Measurements from ENCODE around the gene STX10.
"Not testable (repeated sequence)": the region's sequence is repeated elsewhere in the genome, so short reads cannot be mapped to it uniquely, and the experiment has no call there.

STX10 gene

DNA sequence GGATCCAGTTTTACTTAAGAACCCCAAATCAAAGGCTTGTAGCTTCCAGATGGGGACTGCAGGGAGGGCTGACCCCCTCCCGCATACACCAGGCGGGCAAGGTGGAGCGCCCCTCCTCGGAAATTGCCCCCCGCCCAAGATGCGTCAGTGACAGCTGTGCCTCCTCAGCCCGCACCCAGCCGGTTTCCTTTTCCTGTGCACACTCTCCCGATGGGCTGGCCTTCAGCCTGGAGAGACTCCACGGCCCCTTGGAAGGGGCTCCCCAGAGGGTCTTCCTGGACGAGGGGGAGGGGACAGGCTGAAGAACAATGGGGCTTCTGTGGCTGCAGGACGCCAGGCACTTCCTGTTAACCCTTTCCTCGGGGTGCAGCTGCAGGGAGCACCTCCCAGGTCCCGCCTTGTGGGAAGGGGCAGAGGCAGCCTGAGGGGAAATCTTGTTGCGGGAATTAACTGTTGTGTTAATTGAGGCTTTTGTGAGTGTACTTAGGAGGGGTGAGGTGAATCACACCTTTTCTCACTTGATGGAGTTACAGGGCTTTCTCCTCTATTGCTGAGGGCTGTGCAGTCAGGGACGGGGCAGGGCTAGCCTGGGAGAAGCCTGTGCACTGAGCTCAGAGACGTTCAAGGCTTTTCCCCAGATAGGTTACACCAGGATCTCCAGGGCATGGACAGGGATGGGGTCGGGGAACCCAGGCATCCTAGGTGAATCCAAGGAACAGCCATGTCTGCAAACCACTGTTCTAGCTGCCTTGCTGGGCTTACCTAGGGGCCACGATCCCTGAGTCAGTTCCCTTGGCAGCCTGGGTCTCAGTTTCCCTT, 14.4 kb upstream of the STX10 start:
- peak; percentile 81 for DNase-seq

DNA sequence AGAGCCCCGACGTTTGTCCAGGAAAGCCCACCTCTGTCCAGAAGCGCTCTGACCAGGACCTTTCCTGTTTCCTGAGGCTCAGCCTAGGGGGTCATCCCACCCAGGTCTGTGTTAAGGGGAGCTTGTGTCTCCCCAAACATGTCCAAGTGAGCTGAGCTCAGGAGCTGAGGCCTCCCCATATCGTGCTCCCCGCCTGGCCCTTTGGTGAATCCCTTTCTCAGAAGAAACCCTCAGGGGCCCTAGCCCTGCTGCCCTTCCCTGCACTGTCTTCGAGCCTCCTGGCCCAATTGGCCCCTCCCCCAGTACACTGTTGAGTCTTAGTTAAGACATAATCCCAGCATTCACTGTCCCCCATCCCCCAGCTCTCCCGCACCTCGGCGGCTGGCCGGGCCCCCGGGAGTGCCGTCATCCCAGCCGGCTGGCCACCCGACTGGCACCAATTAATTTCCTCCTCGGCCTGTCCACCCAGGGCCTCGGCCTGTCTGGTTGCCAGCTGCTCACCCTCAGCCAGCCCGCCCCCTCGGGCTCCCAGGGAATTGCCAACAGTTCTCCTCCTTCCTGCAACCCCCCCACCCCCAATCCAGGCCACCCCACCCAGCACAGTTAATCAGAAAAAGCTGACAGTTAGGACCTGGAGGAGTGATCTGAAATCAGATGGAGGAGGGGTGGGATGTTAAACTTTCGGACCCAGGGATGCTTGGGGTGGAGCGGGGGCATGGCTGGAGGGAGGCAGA, 13.6 kb upstream of the STX10 start:
- DNase-seq = peak; percentile 81

DNA sequence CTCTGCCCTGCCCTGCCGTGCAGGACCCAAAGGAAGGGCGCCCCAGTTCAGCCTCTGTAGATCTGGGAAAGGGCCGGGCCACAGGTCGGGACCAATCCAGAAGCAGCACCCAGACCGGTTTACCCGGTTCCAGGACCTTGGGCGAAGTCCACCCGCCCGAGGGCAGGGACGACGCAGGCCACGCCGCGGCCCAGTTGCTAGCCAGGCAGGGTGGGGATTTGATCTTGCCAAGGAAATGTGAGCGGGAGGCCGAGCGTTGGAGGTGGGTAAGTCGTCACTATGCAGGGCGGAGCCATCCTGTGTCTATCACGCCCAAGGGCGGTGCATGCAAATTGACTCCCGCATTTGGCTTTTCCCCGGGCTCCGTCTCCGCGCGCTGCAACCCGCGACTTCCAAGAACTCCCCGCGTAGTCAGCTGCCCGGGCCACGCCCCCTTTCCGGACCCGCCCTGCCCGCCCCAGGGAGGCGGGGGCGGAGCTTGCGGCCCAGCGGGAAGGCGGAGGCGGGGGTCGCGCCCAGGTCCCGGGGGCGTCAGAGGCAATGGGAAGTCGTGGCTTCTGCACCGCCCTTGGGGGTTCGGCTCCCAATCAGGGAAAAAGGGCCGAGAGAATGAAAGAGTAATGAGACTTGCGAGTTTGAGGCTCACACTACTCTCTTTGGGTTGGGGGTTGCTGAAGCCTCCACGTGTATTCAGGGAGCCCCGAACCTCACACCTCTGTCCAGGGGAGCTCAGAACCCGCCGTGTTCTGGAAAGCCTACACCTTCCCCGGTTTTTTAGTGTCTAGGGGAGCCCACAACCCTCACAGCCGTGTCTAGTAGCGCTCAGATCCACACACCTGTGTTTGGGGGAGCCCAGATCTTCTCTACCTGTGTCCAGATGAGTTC, 12.8 kb upstream of the STX10 start:
- peak; percentile 93 for DNase-seq

DNA sequence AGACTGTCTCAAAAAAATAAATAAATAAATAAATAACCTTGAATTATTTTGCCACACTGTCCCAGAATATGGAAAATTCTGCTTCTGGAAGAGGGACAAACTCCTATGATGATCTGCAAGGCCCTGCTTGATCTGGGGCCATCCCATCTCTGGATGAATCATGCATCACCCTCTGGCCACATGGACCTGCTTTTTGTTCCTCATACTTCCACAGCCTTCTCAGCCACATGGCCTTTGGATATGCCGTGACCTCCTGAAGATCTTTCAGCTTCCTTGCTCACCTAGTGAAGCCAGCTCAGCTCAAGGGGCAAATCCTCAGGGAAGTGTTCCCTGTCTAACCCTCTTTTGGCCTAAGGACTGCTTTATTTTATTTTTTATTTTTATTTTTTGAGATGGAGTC, 10.4 kb upstream of the STX10 start:
- no peak for DNase-seq

DNA sequence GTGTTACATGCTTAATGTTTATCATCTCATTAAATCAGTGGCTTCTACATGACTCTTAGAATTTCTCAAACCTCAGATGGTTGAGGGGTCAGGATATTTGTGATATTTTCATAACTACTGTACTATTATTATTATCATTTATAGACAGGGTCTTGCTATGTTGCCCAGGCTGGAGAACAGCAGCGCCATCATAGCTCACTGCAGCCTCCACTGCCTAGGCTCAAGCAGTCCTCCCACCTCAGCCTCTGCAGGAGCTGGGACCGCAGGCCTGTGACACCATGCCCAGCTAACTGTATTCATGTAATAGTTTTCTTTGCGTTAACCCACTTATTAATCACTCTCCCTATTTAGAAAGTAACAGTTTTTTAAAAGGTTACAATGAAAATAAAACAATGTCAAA, 9.5 kb upstream of the STX10 start:
- no peak for DNase-seq

DNA sequence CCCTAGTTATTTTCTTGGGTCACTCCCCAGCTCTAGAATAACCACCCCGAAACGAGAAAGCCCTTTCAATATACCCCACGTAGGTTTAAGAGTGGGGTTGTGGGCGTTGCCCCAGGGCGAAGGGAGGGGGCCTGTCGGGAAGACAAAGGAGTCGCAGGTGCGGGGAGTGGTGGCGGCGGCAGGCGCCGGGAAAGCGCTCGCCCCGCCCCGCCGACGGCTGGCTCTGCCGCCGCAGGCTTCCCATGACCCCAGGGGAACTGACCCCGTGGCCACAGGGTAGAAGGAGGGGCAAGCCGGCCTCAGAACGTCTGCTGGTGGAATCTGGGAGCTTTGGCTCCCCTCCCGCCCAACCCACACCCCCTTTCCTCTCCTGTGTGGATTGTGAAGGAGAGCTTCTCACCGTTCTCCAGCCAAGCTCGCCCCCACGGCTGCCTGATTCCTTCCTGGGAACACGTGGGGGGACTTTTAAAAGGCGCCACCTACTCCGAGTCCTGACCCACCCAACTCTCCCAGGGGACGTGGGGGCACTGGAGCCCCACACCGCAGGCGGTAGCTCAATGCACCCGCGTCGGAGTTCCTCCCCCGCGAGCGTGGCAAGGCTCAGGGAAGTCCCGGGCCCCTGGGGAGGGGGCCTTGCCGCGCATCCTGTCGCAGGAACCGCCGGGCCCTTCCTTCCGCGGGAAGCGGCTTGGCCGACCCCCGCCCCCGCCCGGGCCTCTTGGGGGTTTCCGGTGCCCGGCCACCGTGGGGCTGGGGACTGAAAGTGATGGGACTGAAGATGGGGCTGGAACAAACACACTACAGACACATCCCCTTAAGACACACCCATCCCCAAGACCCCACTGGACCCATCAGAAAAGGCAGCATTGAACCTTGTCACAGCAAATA, 5.5 kb upstream of the STX10 start:
- DNase-seq = peak; percentile 83

DNA sequence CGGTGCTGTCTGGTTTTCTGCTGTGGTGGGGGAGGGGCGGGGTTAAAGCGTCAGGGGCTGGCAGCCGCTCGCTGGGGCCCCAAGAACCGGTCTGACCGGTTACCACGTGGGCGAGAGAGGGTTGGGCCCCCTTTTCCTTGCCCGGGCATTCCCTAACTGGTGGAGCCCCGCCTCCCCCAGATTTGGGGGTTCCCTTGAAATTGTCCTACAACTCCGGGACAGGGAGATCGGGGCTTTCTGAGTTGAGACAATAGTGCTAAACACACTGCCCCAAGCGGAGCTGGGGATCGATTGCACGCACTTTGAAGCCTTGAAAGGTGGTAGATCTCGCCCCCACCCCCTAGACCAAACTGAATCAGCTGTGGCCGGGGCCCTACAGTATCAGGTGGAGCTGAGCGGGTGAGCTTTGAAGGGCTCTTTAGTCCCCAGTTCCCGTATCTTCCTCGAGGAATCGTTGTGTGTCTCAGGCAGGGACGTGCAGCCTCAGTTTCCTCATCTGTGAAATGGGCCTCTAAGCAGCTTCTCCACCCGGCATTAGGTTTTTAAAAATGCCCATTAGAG, 4.8 kb upstream of the STX10 start:
- peak; percentile 74 for DNase-seq

DNA sequence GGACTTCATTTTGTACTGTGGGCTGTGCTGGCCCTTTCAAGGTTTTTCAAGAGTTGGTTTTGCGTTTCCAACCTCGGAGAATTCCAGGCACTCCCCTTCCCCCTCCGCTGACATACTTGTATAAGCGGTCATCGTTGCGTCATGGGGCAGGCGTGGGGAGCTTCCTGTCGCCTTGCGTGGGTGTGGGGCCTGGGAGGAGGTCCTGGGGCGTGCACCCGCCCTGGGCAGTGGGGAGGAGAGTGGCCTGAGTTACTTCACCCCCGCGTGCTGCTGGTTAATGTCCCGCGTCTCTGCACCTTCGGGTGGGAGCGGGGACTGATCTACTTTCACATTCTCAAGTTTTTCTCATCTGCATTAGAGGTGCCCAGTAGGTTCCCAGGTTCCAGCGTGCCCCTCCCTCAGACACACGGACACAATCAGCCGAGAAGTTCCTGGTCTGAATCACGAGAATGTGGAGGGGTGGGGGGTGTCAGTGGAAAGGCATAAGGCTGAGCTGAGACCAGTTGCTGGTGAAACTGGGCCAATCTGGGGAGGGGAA, 4.1 kb upstream of the STX10 start:
- peak; percentile 87 for DNase-seq

DNA sequence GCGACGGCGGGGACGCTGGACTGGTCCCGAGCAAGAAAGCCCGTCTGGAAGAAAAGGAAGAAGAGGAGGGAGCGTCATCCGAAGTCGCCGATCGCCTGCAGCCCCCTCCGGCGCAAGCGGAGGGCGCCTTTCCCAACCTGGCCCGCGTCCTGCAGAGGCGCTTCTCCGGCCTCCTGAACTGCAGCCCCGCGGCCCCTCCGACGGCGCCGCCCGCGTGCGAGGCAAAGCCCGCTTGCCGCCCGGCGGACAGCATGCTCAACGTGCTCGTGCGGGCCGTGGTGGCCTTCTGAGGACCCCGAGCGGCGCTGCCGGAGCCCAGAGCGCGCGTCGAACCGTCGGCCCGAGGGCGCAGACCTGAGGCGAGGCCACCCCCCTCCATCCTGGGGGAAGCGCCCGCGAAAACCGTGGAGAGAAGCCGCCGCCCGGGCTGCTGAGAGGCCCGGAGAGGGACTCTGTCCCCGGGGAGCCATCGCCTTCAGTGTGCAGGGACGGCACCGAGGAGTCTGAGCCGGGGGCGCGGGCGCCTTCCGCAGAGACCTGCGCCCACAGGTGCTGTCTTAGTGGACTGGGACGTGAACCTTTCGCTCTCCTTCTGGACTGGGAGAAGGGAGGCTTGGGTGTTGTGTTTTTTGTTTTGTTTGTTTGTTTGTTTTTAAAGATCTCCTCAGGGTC, 3.5 kb upstream of the STX10 start:
- no peak for DNase-seq

DNA sequence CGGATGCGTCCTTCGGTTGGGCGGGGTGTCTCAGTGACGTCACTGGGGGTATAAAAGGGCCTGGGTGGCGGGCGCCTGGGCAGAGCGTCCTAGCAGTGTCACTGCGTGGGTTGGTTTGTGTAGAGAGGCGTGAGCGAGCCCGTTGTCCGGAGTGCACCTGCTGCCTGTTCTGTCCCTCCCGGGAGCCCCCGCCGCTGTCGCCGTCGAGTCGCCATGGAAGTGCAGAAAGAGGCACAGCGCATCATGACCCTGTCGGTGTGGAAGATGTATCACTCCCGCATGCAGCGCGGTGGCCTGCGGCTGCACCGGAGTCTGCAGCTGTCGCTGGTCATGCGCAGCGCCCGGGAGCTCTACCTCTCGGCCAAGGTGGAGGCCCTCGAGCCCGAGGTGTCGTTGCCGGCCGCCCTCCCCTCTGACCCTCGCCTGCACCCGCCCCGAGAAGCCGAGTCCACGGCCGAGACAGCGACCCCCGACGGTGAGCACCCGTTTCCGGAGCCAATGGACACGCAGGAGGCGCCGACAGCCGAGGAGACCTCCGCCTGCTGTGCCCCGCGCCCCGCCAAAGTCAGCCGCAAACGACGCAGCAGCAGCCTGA, 2.9 kb upstream of the STX10 start:
- peak; percentile 99 for DNase-seq

DNA sequence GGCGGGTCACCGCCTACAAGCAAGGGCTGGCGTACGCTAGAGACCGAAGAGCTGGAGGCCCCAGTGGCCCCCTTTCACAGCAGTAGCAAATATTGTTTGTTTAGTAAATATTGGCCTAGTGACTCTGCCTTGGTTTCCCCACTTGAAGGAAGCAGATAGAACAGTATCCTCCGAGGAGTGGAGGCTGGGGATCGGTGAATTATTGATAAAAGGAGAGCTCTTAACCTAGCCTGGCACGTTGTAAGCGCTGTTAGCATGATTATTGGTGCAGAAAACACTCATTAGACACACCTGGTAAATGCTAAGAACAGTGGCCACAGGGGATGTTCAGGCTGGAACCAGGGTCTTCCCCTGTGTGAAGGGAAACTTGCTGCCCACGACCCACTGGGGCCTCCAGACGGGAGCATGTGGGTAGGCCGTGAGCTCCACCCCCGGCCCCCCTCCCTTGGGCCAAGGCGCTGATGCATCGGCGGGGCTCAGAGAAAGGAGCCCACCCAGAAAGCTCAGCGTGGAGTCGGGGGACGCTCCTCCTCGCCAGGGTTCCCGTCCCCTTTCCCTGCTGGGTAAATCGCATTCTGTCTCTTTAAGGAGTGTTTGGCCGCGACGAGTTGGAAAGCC, 2.3 kb upstream of the STX10 start:
- DNase-seq = no peak

DNA sequence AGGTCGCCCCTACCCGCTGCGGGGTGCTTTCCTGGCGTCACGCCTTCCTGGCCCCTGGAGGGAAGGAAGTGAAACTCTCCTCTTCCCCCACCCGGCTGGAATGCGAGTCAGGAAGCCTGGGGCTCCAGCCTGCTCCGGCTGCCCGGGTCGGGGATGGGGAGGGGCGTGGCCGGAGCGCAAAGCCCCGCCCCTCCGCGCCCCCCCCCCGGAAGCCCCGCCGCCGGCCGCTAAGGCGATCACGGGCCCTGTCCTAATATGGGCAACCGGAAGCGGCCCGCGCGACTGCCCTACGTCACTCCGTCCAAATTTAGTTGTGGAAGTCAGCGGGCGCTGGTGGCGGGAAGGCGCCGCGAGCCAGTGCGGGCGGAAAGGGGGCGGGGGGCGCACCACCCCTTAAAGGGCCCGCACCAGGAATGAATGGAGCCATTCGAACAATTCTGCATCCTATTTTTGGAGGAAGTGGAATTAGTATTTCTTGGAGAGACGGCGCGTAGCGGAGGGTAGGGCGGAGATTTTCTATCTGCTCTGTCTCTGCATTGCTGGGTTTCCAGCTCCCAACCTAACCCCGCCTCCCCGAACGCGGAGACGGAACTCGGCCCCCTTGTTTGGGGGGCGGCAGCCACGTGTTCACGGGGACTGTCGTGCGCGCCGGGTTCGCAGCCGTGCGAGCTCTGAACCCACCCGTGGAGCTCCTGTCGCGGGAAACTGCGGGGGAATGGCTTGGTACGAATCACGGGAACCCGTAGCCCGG, 1.6 kb upstream of the STX10 start:
- DNase-seq = peak; percentile 98

DNA sequence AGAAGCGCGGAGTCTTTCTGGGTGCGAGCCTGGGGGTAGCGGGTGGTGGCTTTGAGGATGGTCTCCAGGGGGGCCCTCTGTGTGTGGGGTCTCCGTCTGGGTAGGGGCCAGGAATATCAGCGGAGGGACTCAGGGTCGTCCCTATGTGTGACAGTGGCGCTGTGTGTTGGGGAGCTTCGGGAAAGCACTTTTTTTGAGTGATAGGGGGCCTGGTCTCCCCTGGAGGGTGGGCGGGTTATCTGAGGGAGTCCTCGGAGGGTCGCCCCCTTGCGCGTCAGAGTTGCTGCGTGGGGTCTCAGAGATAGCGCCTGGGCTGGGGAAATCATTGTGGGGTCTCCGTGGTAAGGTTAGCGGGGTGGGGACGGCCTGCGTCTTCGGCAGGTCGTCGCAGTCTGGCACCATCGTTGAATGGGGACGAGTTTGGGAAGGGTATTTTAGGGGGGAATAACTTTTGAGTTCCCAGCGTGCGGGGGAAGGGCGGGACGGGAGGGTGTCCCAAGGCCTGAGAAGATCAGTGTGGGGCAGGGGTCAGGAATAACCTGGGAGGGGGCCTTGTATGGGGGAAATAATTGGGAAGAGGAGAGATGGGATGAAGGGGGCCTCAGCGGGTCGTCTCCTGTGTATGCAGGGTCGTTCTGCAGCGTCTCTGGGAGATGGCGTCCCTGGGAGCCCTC, 893 bp upstream of the STX10 start:
- DNase-seq = peak; percentile 58

DNA sequence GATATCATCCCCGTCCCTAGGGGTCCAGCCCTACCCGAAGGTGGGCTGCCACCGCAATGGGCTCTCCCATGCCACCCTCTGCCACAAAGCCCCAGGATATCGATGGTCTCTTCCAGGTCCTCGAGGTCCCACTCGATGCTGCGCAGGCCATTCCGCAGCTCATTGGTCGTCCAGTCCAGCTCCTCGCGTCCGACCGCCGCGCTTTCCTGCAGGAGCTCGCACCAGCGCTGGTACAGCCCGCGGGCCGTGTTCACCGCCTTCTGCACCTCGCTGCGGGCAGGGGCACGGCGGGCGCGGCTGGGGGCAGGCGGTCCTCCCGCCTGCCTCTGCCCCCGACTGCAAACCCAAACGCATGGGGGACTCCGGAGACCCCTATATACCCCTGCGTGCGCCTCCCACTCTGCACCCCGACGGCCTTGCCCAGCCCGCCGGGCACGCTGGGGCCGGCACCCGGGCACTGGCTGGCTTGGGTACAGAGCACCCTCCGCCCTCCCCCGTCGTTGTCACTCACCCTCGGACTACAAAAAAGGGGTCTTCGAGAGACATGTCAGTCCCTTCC, 468 bp downstream of the STX10 start:
- DNase-seq = no peak

DNA sequence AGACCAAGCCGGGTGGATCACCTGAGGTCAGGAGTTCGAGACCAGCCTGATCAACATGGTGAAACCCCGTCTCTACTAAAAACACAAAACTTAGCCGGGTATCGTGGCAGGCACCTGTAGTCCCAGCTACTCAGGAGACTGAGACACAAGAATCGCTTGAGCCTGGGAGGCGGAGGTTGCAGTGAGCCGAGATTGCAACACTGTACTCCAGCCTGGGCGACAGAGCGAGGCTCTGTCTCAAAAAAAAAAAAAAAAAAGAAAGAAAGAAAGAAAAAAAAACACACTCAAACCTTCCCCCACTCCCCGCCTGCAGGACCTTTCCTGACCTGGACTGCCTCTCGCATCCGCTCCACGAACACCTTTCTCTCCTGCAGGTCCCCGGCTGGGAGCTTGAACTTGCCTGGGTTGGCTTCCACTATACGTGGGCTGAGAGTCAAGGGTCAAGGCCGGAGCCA, 975 bp downstream of the STX10 start:
- DNase-seq = not testable (repeated sequence)

DNA sequence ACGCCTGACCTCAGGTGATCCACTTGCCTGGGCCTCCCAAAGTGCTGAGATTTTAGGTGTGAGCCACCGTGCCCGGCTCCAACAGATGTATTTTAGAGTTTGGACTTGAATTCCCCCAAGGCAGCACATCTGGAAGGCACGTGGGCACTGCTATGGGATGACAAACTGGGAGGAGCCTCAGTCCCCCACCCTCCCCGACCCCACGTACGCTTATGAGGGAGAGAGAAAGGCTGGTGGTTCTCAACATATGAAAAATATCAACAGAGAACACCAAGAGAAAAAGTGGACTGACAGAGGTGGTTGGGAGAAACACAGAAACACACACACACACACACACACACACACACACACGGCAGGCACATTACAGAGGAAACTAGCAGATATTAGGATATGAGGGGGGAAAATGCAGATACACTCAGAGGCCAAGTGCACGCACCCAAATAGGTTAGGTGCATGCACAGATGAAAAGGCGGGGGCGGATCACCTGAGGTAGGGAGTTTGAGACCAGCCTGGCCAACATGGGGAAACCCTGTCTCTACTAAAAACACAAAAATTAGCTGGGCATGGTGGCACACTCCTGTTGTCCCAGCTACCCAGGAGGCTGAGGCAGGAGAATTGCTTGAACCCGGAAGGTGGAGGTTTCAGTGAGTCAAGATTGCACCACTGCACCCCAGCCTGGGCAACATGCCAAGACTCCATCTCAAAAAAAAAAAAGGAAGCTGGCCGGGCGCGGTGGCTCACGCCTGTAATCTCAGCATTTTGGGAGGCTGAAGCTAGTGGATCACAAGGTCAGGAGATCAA, 3.2 kb downstream of the STX10 start:
- DNase-seq = no peak

DNA sequence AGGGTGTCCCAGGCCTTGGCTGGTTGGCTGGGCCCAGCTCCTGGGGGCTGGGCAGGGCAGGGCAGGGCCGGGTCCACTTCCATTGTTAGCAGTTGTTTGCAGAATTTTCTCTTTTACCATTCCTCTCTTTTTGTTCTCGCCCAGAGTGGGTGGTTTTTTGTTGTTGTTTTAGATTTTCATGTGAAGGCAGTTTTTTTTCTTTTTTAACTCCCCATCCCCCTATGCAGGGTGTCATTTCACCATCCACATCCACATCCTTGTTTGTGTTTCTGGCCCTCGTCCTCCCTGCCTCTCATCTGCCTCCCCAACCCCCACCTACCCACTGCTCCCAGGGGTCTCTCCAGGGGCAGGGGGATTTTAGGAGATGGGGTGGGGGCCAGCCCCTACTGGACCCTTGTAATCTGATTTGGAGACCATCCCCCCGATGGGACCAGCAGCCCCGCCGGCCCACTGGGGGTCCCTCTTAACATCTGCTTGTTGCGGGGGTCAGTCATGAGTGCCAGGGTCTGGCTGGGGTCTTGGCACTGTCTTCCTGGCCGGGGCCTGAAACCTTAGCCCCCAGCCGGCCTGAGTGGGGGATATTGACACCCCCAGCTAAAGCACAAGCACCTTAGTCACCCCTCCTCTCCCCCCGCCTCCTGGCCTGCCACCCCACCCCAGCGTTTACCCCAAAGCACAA, 10.4 kb downstream of the STX10 start:
- DNase-seq = no peak

Measured in right forelimb (tissue), 1 donor.